Subcutaneous adipose tissue (tissue), 4 donors: ENCODE measurements around the gene BTG2. TPM values are rescaled to one million over a fixed set of nuclear protein-coding genes. Genes with fewer than 3 reads are reported as not detected.

Experiments used
- total RNA-seq, 4 donors: library from RNA; depleted of rRNA; stranded (reverse); fragments of >200 nt; gene quantifications; one replicate each; pipeline ENCODE4 v1.1.0, GENCODE V29; 2016
- TF ChIP-seq, protein P1 (sequence below): fragments of 450-650 bp; IDR thresholded peaks from one replicate; pipeline ENCODE4 v1.5.1; 2016; ENCODE audit warnings: low read depth, mild to moderate bottlenecking, control low read depth, antibody characterized with exemption, moderate library complexity

The BTG2 gene
- total RNA-seq, 4 donors from 2014 or later = 68.5 to 121 (median 80.4) TPM

DNA sequence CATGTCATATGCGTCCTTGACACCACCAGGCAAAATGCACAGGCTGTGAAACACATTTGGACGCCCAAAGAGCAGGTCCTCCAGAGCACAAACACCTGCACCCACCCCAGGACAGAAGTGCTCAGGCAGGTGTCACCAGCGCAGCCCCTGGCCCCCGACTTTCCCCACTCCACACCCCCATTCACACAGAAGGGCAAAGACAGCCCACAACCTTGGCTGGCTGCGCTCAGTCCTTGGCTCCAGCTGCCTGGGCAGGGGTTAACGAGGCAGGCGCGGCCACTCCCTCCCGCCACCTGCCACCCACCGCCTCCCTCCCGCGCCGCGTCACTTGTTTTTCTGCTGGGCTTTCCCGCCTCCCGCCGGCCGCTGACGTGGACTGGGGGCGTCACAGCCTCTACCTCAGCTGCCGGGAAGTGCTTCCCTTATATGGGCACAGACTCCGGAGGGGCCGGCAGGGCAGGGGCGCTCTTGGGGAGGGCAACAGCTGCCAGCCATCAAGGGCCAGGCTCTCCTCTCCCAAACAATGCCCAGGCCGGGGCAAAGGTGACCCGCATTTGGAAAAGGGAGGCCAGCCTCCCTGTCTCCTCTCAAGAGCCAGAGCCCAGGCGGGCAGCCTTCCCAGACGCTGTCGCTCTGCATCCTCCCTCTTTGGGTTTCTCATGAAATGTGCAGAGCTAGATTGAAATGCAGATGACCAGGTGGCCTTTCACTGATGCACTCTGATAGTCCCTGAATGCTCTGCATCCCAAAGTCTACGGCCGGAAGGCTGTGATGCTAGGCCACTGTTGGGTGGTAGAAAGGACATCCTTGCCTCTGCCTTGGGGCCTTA lies 14.8 kb upstream of the BTG2 start:
- TF ChIP-seq, protein P1, sequence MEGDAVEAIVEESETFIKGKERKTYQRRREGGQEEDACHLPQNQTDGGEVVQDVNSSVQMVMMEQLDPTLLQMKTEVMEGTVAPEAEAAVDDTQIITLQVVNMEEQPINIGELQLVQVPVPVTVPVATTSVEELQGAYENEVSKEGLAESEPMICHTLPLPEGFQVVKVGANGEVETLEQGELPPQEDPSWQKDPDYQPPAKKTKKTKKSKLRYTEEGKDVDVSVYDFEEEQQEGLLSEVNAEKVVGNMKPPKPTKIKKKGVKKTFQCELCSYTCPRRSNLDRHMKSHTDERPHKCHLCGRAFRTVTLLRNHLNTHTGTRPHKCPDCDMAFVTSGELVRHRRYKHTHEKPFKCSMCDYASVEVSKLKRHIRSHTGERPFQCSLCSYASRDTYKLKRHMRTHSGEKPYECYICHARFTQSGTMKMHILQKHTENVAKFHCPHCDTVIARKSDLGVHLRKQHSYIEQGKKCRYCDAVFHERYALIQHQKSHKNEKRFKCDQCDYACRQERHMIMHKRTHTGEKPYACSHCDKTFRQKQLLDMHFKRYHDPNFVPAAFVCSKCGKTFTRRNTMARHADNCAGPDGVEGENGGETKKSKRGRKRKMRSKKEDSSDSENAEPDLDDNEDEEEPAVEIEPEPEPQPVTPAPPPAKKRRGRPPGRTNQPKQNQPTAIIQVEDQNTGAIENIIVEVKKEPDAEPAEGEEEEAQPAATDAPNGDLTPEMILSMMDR = no peak

DNA sequence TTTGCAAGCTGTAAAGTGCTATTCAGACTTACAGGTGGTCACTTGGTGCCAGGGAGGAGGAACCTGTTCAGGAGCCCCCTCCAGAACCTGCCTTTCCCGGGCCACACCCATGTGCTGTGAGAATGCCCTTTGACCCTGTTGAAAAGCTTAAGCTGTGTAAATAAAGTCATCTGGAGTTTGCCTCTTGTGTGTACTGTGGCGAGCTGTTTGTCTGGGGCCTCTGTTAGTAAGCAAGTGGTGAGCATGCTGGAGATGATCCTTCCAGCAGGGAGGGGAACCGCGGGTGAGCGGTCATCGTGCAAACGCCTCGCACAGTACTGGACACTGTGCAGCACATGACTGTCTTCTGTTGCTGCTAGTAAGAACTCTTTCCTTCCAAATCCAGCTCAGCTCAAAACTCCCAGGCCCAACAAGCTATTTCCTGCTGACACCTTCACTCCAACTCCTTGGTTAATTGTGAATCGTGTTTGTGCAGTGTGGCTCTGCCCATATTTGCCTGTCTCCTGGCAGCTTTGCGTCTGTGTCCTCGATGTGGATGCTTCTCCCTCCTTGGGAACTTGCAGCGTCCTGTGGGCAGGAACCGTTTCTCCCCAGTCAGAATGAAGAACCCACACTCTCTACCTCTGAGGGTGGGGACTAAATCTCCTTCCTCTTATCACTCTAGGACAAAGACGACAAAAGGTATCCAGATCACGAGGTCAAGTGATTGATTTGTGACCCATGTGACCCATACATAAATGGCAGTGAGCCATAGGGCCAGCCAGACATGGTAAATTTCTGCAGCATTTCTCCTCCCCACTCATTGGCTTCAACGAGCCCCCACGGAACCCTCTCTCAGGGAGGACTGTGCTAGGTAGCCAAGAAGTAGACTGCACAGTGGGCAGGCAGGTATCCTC lies 13.9 kb upstream of the BTG2 start:
- TF ChIP-seq, protein P1 = no peak

DNA sequence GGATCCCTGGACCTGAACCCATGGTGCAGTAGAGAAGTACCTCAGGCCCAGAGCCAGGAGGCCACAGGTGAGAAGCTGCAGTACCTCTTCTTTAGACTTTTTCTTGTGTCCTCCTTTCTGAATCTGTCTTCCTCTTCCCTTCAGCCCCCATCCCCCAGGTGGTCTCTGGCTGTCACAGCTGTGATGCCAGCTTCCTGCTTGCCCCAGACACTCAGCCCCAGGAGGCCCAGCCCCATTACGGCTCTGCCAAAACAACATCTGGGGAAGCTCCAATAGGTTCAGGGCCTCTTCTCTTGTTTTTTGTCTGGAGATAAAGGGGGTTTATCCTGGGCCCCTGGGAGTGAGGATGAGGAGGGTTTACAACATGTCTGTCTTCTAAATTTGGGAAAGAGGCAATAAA lies 9.5 kb upstream of the BTG2 start:
- TF ChIP-seq, protein P1 = no peak

DNA sequence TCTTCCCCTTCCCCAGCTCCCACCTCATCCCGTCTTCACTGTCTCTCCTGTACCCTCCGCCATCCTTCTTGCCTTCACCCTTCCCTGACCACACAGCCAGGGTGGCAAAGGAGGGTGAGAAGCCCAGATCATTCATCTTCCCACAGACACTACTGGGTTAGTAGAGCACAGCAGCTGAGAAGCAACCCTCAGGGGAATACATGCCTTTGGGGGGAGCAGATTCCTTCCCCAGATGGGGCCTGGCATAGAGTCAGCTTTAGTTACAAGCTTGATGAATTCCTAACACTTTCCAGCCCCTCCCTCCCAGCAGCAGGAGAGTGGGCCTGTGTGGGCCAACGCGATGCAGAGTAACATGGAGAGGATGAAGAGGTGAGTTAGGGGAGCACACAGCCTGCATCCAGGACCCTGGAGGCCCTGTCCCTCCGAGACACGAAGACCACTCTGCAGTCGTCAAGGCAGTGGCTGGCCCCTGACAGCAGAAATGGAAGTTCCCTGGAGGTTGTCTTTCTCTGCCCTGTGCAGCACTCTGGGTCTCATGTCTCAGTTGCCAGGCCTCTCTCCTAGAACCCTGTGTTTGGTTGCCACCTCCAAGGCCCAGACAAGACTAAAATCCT lies 8.8 kb upstream of the BTG2 start:
- TF ChIP-seq, protein P1 = no peak

DNA sequence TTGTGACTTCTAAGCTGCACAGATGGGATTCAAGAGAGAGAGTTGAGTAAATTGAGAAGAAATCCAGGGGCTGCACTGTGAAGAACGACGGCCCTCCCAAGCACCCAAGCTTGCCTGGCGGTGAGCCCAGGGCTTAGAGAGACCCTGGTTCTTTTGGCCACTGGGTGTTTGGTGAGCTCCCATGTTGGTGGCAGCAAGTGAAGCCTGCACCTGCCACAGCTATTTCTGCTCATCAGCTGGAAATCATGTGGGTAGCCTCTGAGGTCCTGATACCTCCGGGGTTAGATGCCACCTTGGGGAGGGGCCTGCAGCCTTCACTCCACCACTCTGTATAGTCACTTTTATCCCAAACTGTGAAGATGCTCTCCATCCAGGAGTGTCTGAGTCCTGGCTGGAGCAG lies 6.2 kb upstream of the BTG2 start:
- TF ChIP-seq, protein P1 = no peak

DNA sequence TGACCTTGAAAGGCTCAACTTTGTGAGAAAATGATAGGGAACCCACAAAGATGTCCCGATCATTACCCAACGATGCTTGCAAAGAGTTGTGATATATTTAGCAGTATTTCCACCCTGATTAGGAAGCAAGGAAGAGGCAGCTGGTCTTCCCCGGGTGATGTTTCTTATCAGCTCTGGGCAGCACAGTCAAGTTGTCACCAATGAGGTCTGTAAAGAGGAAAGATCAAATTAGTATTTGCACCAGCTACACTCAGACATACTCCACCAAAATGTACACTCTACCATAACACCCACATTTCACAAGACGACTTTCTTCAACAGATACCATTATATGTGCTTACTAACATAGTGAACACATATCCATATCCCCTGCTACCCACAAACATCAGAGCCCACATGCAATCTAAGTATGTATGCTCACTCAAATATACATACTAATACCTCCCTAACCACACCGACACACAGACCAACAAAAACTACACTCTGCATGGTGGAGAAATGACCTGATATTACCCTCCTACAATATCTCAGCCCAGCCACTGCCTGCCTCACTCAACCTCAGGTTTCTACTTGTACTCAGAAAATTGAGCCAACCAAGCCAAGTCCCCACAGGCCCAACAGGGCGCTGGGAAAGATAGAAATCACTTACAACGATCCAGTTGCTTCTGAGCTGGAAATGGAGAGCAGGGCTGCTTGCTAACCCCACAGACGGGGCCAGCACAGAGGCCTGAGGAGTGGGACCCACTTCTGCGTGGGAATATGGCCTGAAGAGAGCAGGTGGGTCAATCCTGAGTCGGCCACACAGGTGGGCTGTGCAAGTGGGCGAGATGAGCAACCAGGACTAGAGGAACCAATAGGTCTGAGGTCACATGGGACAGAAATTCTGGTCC lies 4.6 kb upstream of the BTG2 start:
- TF ChIP-seq, protein P1 = no peak
